T-helper 1 cell treated with Interleukin-12 subunit alpha and Interleukin-12 subunit beta and Interleukin-4 antibody, amounts not matched to agents 30 μg/mL and 1 μg/mL, for 36 hours (primary cell): ENCODE measurements around the gene RAB10.

Experiments used
- H3K27ac Mint-ChIP-seq: one replicate; pipeline ENCODE4 v1.8.0; 2021; ENCODE audit warnings: mild to moderate bottlenecking, mixed read lengths
- H3K27me3 Mint-ChIP-seq: one replicate; pipeline ENCODE4 v1.8.0; 2021; ENCODE audit warnings: low read depth, mixed read lengths
- H3K36me3 Mint-ChIP-seq: one replicate; pipeline ENCODE4 v1.8.0; 2021; ENCODE audit warnings: low read depth, mixed read lengths
- H3K4me1 Mint-ChIP-seq: one replicate; pipeline ENCODE4 v1.8.0; 2021; ENCODE audit warnings: low read depth, mixed read lengths
- H3K4me3 Mint-ChIP-seq: one replicate; pipeline ENCODE4 v1.8.0; 2021; ENCODE audit warnings: mild to moderate bottlenecking, moderate library complexity, mixed read lengths
- H3K9me3 Mint-ChIP-seq: one replicate; pipeline ENCODE4 v1.8.0; 2021; ENCODE audit warnings: mixed read lengths

RAB10 gene

GRCh38 chr2:26176279-26176615 is 142.4 kb downstream of the RAB10 start:
- Mint-ChIP-seq H3K27me3 (peaks cover 63% of the 10 kb centered on the region), H3K4me1 (peaks cover 10% of the 10 kb centered on the region), H3K27ac (no peak overlapping the region), H3K9me3 (no peaks in the 10 kb centered on the region), H3K4me3 (no peak overlapping the region), H3K36me3 (no peaks in the 10 kb centered on the region)

- Mint-ChIP-seq H3K27me3 (peaks cover 60% of the 10 kb centered on the region), H3K4me3 (no peak overlapping the region), H3K9me3 (no peaks in the 10 kb centered on the region), H3K4me1 (peaks cover 8% of the 10 kb centered on the region), H3K27ac (no peak overlapping the region), H3K36me3 (no peaks in the 10 kb centered on the region)
These were observed 143.2 kb downstream of the RAB10 start for GRCh38 chr2:26177122-26177521.

DNA sequence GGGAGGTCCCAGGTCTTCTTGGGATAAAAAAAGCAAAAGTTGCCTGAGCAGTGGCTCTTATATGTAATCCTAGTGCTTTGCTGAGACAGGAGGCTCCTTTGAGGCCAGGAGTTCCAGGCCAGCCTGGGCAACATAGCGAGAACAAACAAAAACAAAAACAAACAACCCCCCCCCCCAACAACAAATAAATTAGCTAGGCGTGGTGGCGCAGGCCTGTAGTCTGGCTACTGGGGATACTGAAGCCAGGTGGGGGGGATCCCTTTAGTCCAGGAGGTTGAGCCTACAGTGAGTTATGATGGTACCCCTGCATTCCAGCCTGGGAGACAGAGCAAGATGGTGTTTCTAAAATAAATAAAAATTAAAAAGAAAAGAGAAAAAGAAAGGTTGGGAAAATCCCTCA is 144.4 kb downstream of the RAB10 start:
- Mint-ChIP-seq H3K36me3 (no peaks in the 10 kb centered on the region), H3K9me3 (no peaks in the 10 kb centered on the region), H3K27ac (no peak overlapping the region), H3K4me1 (peaks cover 6% of the 10 kb centered on the region), H3K27me3 (peaks cover 57% of the 10 kb centered on the region), H3K4me3 (no peak overlapping the region)

DNA sequence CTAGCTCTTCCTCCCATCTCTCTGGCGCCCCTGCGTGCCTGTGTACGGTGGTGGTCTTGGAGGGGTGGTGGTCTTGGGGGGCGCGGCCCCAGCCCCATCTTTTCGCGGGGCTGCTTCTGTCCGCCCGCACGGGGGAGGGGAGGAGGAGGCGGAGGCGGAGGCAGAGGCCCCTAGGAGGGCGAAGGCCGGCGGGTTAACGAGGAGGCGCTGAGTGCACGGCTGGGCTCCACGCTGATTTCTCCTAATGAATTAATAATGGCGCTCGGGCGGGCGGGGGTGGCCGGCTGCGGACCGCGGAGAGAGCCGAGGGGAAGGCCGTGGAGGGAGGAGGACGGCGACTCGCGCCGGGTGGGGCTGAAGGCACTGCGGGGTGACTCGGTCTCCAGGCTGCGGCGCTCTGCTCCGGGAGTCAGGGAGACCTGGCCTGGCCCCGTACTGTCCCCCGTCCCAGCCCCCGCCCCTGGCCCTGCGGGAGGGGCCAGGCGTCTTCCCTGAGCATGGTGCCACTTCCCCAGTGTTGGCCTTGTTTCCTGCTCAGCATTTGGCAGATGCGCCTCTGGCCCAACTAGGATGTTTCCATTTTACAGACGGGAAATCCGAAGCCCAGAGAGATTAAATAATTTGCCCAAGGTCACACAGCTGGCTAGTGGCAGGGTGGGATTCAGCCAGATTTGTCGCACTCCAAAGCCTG is 145.0 kb downstream of the RAB10 start:
- Mint-ChIP-seq H3K27me3 (peaks cover 60% of the 10 kb centered on the region), H3K4me1 (peaks cover 8% of the 10 kb centered on the region), H3K9me3 (no peaks in the 10 kb centered on the region), H3K4me3 (no peak overlapping the region), H3K27ac (no peak overlapping the region), H3K36me3 (no peaks in the 10 kb centered on the region)

DNA sequence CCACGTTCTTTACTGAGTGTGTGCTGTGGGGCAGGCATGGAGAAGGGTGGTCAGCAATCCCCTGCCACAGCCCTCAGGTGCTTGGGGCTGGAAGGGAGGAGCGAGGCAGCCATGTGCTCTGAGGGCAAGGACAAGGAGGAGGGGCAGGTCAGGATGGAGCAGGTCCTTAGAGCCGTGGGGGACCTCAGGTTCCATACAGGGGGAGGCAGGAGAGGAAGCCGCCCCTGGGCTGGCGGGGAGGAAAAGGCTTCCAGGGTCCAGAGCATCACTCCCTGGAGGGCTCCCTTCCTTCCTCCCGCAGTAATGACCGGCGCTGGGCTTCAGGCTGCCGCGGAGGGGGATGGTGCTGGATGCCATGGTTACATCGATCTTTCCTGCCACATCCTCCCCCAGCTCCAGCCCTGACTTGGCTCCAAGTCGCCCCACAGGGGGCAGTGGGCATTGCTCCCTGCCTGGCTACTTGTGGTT is 145.6 kb downstream of the RAB10 start:
- H3K36me3 Mint-ChIP-seq: no peaks in the 10 kb centered on the region
- no peak overlapping the region for H3K27ac Mint-ChIP-seq

GRCh38 chr2:26182441-26182840 is 148.6 kb downstream of the RAB10 start:
- Mint-ChIP-seq H3K4me3 (no peak overlapping the region), H3K4me1 (peaks cover 14% of the 10 kb centered on the region), H3K27ac (no peak overlapping the region), H3K9me3 (no peaks in the 10 kb centered on the region), H3K36me3 (no peaks in the 10 kb centered on the region), H3K27me3 (peaks cover 34% of the 10 kb centered on the region)

More for the DNA sequence above, 145.6 kb downstream of the RAB10 start:
- Mint-ChIP-seq H3K4me1 (peaks cover 9% of the 10 kb centered on the region), H3K9me3 (no peaks in the 10 kb centered on the region), H3K4me3 (no peak overlapping the region), H3K27me3 (peaks cover 57% of the 10 kb centered on the region)

GRCh38 chr2:26182887-26183630 is 149.2 kb downstream of the RAB10 start:
- Mint-ChIP-seq H3K9me3 (no peaks in the 10 kb centered on the region), H3K36me3 (no peaks in the 10 kb centered on the region), H3K27me3 (peaks cover 32% of the 10 kb centered on the region), H3K27ac (peak overlapping the region; percentile 70), H3K4me1 (peaks cover 14% of the 10 kb centered on the region), H3K4me3 (peak overlapping the region; percentile 75)

DNA sequence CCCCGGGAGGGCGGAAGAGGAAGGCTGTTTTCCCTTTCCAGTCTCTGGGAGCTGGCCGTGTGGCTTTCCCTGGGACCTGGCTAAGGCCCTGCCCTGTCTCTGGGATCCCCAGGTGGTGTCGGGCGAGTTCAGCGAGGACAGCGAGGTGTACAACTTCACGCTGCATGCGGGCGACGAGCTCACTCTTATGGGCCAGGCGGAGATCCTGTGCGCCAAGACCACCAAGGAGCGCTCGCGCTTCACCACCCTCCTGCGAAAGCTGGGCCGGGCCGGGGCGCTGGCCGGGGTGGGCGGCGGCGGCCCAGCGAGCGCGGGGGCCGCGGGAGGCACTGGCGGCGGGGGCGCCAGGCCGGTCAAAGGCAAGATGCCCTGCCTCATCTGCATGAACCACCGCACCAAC is 150.2 kb downstream of the RAB10 start:
- no peaks in the 10 kb centered on the region for H3K36me3 Mint-ChIP-seq
- H3K9me3 Mint-ChIP-seq: no peaks in the 10 kb centered on the region
- H3K4me1 Mint-ChIP-seq: peaks cover 13% of the 10 kb centered on the region
- H3K27ac Mint-ChIP-seq: peak overlapping the region; percentile 72
- peaks cover 27% of the 10 kb centered on the region for H3K27me3 Mint-ChIP-seq
- peak overlapping the region; percentile 75 for H3K4me3 Mint-ChIP-seq

DNA sequence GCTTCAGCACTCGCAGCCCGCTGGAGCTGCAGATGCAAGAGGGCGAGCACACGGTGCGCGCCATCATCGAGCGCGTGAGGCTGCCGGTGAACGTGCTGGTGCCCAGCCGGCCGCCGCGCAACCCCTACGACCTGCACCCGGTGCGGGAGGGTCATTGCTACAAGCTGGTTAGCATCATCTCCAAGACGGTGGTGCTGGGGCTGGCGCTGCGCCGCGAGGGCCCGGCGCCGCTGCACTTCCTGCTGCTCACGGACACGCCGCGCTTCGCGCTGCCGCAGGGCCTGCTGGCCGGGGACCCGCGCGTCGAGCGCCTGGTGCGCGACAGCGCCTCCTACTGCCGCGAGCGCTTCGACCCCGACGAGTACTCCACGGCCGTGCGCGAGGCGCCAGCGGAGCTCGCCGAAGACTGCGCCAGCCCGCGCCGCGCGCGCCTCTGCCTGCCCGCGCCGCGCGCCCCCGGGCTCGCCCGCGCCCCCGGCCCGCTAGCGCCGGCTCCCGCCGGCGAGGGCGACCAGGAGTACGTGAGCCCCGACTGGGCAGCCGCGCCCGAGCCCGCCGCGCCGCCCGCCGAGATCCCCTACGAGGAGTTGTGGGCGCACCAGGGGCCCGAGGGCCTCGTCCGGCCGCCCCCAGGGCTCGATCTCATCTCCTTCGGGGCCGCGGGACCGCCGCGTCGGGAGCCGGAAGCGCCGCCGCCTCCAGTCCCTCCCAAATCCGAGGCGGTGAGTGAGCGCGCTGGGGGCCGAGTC is 150.8 kb downstream of the RAB10 start:
- Mint-ChIP-seq H3K27me3 (peaks cover 23% of the 10 kb centered on the region), H3K27ac (no peak overlapping the region), H3K4me1 (peaks cover 10% of the 10 kb centered on the region), H3K4me3 (peak overlapping the region; percentile 57), H3K9me3 (no peaks in the 10 kb centered on the region), H3K36me3 (no peaks in the 10 kb centered on the region)

DNA sequence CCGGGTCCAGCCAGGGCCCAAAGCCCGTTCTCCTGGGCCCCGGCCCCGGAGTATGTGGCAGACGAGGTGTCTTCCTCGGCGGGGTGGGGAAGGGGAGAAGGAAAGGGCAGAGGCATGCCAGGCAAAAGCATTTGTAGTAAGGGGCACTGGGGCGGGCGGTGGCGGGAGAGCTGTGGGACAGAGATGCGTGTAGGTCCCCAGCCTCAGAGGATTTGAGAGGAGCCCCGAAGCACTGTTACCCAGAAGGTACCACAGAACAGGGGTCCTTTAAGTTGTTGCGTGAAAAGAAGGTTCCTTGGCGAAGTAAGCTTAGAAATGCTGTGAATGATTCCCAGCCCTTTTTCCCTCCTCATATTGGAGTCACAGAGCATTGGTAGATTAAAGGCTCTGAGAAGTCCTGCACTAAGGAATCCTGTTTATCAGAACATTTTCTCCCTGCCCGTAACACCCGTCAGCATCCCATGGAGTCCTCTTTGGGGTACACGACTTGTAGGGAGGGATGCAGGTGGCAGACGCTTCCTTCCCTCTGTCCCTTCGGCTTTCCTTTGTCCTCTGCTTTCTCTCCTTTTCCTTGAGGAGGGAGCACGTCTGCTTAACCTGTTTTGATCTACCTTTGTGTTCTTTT is 151.5 kb downstream of the RAB10 start:
- Mint-ChIP-seq H3K27ac (peak overlapping the region; percentile 20), H3K36me3 (no peaks in the 10 kb centered on the region), H3K9me3 (no peaks in the 10 kb centered on the region), H3K4me3 (peak overlapping the region; percentile 57), H3K27me3 (peaks cover 18% of the 10 kb centered on the region), H3K4me1 (peaks cover 8% of the 10 kb centered on the region)

DNA sequence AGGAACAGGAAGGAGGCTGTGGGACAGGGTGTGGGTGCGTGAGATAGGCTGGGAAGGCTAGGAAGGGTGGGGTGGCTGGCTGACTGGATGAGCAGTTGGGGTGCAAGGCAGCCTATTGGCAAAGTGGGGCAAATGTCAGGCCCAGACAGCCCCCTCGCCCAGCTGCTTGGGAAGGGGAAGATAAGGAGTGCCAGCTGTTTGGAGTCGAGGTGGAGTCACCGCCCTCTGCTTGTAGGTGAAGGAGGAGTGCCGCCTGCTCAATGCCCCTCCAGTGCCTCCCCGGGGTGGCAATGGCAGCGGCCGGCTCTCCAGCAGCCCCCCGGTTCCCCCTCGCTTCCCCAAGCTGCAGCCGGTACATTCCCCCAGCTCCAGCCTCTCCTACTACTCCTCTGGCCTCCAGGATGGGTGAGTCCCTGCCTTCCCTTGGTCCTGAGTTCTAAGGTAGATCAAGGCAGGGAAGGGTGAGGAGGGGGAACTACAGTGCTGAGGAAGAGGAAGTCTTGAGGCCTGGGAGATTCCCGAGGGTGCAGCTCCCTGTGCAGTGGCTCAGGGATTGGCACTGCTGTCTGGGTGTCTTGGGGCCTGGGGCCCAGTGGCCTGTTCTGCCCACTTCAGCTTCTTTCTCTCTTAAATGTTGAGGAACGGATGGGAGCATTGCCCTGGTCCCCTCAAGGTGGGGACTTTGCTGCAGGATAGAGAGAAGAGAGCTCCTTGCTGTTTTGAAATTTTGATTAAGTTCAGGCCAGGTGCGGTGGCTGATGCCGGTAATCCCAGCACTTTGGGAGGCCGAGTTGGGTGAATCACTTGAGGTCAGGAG is 152.3 kb downstream of the RAB10 start:
- Mint-ChIP-seq H3K4me3 (peak overlapping the region; percentile 57), H3K4me1 (peaks cover 8% of the 10 kb centered on the region), H3K27ac (no peak overlapping the region), H3K27me3 (peaks cover 11% of the 10 kb centered on the region), H3K36me3 (peaks cover 5% of the 10 kb centered on the region), H3K9me3 (no peaks in the 10 kb centered on the region)
